AG09309 (cell line): Measurements from ENCODE around the gene MSRB3.

Experiments used
- DNase-seq: peaks from one replicate; pipeline ENCODE4 v3.0.0-alpha.2; 2010; ENCODE audit warnings: low read depth
- H3K4me3 ChIP-seq: 2 replicates; pipeline ENCODE4 v1.5.1; 2011; ENCODE audit warnings: mild to moderate bottlenecking, low read depth, low read length, moderate library complexity; ENCODE audit not compliant: control insufficient read depth
- CTCF ChIP-seq: IDR thresholded peaks from 2 replicates; pipeline ENCODE4 v1.5.1; 2011; ENCODE audit warnings: mild to moderate bottlenecking, low read depth, low read length, inconsistent platforms; ENCODE audit not compliant: insufficient read depth, control insufficient read depth; ENCODE audit errors: missing control alignments

The MSRB3 gene

GRCh38 chr12:65323070-65323469 is 44.6 kb downstream of the MSRB3 start:
- no peak for TF ChIP-seq CTCF
- H3K4me3 ChIP-seq, result no peak overlapping the region
- no peak for DNase-seq

GRCh38 chr12:65324056-65324455 is 45.6 kb downstream of the MSRB3 start:
- no peak overlapping the region for H3K4me3 ChIP-seq
- no peak for DNase-seq
- no peak for TF ChIP-seq CTCF

GRCh38 chr12:65324551-65324950 is 46.1 kb downstream of the MSRB3 start:
- H3K4me3 ChIP-seq, result no peak overlapping the region
- no peak for TF ChIP-seq CTCF
- DNase-seq, result no peak

- no peak for TF ChIP-seq CTCF
- no peak for DNase-seq
- no peak overlapping the region for H3K4me3 ChIP-seq
These were observed 46.7 kb downstream of the MSRB3 start for GRCh38 chr12:65325183-65325582.

GRCh38 chr12:65326616-65327015 is 48.1 kb downstream of the MSRB3 start:
- DNase-seq, result no peak
- no peak for TF ChIP-seq CTCF

GRCh38 chr12:65327207-65328076 is 49.0 kb downstream of the MSRB3 start:
- no peak overlapping the region for H3K4me3 ChIP-seq
- TF ChIP-seq CTCF, result no peak
- peak; percentile 71 for DNase-seq

More at GRCh38 chr12:65326616-65327015, 48.1 kb downstream of the MSRB3 start:
- H3K4me3 ChIP-seq, result no peak overlapping the region
